DOHH2 (cell line): ENCODE results near the gene CLIC4.

ENCODE experiments used
- H3F3A ChIP-seq: fragments of 200-600 bp; sonication (generic), shearing (Covaris generic); 2 replicates; pipeline ENCODE4 v1.6.0; 2016; ENCODE audit warnings: antibody characterized with exemption, mild to moderate bottlenecking; ENCODE audit not compliant: control insufficient read depth, insufficient read depth
- H3K27ac ChIP-seq: fragments of 200-600 bp; sonication (generic); 2 replicates; pipeline ENCODE4 v1.5.1; 2014; ENCODE audit warnings: low read depth, mild to moderate bottlenecking, low read length, moderate library complexity
- H3K27me3 ChIP-seq: fragments of 200-600 bp; sonication (generic); 2 replicates; pipeline ENCODE4 v1.6.1; 2014; ENCODE audit warnings: mild to moderate bottlenecking, low read length, mixed read lengths; ENCODE audit not compliant: control insufficient read depth
- H3K36me3 ChIP-seq: fragments of 200-600 bp; sonication (generic); 2 replicates; pipeline ENCODE4 v1.6.1; 2014; ENCODE audit warnings: mild to moderate bottlenecking, low read length, moderate library complexity, mixed read lengths; ENCODE audit not compliant: control insufficient read depth
- H3K4me1 ChIP-seq: fragments of 200-600 bp; sonication (generic); 2 replicates; pipeline ENCODE4 v1.6.1; 2014; ENCODE audit warnings: mild to moderate bottlenecking, low read length, mixed read lengths; ENCODE audit not compliant: control insufficient read depth
- H3K4me2 ChIP-seq: fragments of 200-600 bp; sonication (generic); 2 replicates; pipeline ENCODE4 v1.6.0; 2014; ENCODE audit warnings: mild to moderate bottlenecking, low read length, moderate library complexity
- H3K4me3 ChIP-seq: fragments of 200-600 bp; sonication (generic); 2 replicates; pipeline ENCODE4 v1.5.1; 2014; ENCODE audit warnings: mild to moderate bottlenecking, low read length, mixed read lengths
- H3K79me2 ChIP-seq: fragments of 200-600 bp; sonication (generic); 2 replicates; pipeline ENCODE4 v1.6.1; 2014; ENCODE audit warnings: mild to moderate bottlenecking, low read length, mixed read lengths; ENCODE audit not compliant: control insufficient read depth
- H3K9me2 ChIP-seq: fragments of 200-600 bp; sonication (generic); replicated peaks from 2 replicates; pipeline ENCODE4 v1.6.1; 2014; ENCODE audit warnings: mild to moderate bottlenecking, low read length, mixed read lengths; ENCODE audit not compliant: control insufficient read depth
- H3K9me3 ChIP-seq: fragments of 200-600 bp; sonication (generic); 2 replicates; pipeline ENCODE4 v1.6.1; 2014; ENCODE audit warnings: antibody characterized with exemption, low read length, mixed read lengths; ENCODE audit not compliant: control insufficient read depth, insufficient read depth
- H4K20me1 ChIP-seq: fragments of 200-600 bp; sonication (generic); 2 replicates; pipeline ENCODE4 v1.6.0; 2014; ENCODE audit warnings: low read depth, mild to moderate bottlenecking, antibody characterized with exemption, low read length, moderate library complexity; ENCODE audit not compliant: control insufficient read depth, insufficient read depth
- EZH2phosphoT487 ChIP-seq: fragments of 200-600 bp; sonication (generic); IDR thresholded peaks from 2 replicates; pipeline ENCODE4 v1.6.1; 2017; ENCODE audit warnings: borderline replicate concordance, mild to moderate bottlenecking, antibody characterized with exemption, low read length, moderate library complexity, mixed read lengths
- TF ChIP-seq, protein P1 (sequence below): fragments of 200-600 bp; sonication (generic); IDR thresholded peaks from one replicate; pipeline ENCODE4 v1.5.1; 2014; ENCODE audit warnings: antibody characterized with exemption, mild to moderate bottlenecking, low read depth, low read length; ENCODE audit not compliant: poor library complexity, severe bottlenecking

CLIC4 gene

DNA sequence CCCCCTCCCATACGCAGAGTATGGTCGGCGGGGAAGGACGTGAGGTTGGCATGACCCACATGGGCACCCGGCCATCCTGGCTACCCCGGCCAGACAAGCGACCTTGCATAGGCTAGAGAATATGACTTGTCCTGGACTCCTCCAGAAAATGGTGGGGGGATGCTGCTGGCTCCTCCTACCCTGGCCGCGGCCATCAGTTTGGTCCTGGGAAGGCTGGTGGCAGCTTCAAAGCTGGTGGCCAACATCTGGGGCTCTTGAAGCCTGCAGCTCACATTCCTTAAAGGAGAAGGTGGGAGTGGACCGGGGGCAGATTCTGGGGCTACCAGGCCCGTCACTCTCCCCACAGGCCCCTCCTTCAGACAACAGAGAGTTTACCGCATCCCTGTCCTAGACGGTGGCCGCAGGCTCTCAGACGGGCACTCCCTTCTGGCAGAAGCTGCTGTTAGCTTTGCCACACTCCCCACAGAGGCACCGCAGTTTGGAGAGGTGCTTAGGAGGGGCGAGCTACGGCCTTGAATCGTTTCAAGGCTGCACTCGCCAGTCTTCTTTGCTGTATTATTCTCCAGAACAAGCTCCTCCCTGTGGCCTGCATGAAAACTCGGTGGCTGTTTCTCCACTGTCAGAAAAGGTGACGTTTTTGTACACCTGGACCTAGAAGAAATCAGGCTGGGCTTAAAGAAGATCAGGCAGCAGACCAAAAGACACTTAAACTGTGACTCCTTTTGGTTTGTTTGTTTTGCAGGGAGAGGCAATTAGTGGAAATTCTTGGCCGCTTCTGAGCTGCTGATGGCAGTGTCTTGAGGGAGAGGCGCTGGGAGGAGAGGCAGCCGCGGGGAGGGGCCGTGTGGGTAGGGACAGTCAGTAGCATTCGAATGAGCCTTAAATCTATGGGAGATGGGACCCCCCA is 116.8 kb downstream of the CLIC4 start:
- Histone ChIP-seq H3K36me3 (no peaks in the 10 kb centered on the region), H3K27me3 (peaks cover 11% of the 10 kb centered on the region), H3K9me3 (no peaks in the 10 kb centered on the region), H3K4me1 (peaks cover 5% of the 10 kb centered on the region), H3K4me2 (no peak overlapping the region), H3K79me2 (no peaks in the 10 kb centered on the region), H3F3A (no peaks in the 10 kb centered on the region), H4K20me1 (no peaks in the 10 kb centered on the region), H3K27ac (no peak overlapping the region), H3K9me2 (no peaks in the 10 kb centered on the region), H3K4me3 (no peak overlapping the region)
- TF ChIP-seq, protein P1, sequence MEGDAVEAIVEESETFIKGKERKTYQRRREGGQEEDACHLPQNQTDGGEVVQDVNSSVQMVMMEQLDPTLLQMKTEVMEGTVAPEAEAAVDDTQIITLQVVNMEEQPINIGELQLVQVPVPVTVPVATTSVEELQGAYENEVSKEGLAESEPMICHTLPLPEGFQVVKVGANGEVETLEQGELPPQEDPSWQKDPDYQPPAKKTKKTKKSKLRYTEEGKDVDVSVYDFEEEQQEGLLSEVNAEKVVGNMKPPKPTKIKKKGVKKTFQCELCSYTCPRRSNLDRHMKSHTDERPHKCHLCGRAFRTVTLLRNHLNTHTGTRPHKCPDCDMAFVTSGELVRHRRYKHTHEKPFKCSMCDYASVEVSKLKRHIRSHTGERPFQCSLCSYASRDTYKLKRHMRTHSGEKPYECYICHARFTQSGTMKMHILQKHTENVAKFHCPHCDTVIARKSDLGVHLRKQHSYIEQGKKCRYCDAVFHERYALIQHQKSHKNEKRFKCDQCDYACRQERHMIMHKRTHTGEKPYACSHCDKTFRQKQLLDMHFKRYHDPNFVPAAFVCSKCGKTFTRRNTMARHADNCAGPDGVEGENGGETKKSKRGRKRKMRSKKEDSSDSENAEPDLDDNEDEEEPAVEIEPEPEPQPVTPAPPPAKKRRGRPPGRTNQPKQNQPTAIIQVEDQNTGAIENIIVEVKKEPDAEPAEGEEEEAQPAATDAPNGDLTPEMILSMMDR: no peak
- TF ChIP-seq EZH2phosphoT487: no peak

DNA sequence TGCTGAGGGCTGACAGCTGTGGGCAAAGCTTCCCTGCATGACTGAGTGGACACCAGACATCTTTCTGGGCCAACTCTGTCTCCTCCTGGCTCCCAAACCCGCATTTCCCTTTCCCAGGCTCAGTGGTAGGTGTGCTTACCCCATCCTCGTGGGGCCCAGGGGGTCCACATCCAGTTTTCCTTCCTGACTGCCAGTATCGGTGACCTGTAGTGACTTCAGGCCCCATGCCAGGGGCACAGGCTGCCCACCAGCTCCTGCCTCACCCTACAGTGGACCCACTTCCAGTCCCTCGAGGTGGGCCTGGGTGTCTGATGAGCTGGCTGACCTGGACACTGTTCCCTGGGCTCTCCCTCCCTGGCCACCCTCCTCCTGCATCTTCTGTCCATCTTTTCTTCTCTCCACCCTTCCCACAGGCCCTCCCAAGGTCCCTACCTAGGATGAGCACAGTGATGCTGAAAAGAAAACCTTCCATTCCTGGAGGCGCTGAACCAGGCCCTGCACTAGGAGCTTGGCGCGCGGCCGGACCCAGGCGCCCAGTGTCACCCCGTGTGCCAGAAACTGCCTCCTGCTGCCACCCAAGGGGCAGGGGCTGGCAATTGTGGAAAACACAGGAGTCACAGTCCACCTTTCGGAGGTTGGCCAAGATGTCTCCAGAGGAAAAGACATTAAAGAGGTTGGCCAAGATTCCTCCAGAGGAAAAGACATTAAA is 117.7 kb downstream of the CLIC4 start:
- Histone ChIP-seq H3K79me2 (no peaks in the 10 kb centered on the region), H3K9me3 (no peaks in the 10 kb centered on the region), H3K27me3 (peaks cover 14% of the 10 kb centered on the region), H3K4me2 (no peak overlapping the region), H3K4me3 (no peak overlapping the region), H3K9me2 (no peaks in the 10 kb centered on the region), H3F3A (no peaks in the 10 kb centered on the region), H3K27ac (no peak overlapping the region), H4K20me1 (no peaks in the 10 kb centered on the region), H3K36me3 (no peaks in the 10 kb centered on the region), H3K4me1 (peaks cover 5% of the 10 kb centered on the region)
- TF ChIP-seq, protein P1: no peak
- TF ChIP-seq EZH2phosphoT487: no peak

DNA sequence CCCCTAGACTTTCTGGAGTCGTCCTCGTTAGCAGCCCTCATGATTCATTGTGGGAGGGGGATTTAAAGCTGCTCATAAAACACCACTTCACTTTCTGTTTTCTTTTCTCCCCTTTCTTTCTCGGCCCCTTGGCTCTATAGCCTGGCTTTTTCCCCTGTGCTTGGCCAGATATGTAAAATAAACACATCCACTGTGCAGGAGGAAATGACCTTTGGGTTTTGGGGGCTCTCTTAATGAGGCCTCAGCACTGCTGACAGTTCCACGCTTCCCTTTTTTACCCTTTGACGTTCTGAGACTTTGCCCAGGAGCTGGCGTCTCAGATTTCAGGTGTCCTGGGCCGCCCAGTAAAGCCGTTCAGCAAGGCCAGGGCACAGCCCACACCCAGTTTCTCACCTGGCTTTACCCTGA is 119.1 kb downstream of the CLIC4 start:
- no peak for TF ChIP-seq EZH2phosphoT487
- TF ChIP-seq, protein P1: no peak
- no peaks in the 10 kb centered on the region for H3K36me3 ChIP-seq
- no peak overlapping the region for H3K27ac ChIP-seq
- no peaks in the 10 kb centered on the region for H3K79me2 ChIP-seq
- peaks cover 5% of the 10 kb centered on the region for H3K4me1 ChIP-seq
- H3K4me3 ChIP-seq: no peak overlapping the region
- no peaks in the 10 kb centered on the region for H3F3A ChIP-seq
- H4K20me1 ChIP-seq: no peaks in the 10 kb centered on the region
- H3K27me3 ChIP-seq: peaks cover 10% of the 10 kb centered on the region
- no peak overlapping the region for H3K4me2 ChIP-seq
- H3K9me3 ChIP-seq: no peaks in the 10 kb centered on the region
- H3K9me2 ChIP-seq: no peaks in the 10 kb centered on the region
